Astrocyte (in vitro differentiated cells and primary cell): ENCODE results near the gene NCLN. TPM values are rescaled to one million over a fixed set of nuclear protein-coding genes. Genes with fewer than 3 reads are reported as not detected.
A peak's percentile ranks its signal among the peaks of the same experiment; 100 is the strongest.

ENCODE experiments used
- DNase-seq: peaks from one replicate; pipeline ENCODE4 v3.0.0-alpha.2; 2010; ENCODE audit warnings: low read depth
- FAIRE-seq: peaks from 2 replicates; lab custom pipeline; 2011; peaks lifted over from hg19 to GRCh38; lab: Jason Lieb, UNC
- H2AFZ ChIP-seq: 2 replicates; pipeline ENCODE4 v1.6.0; 2012; ENCODE audit warnings: low read depth, low read length, inconsistent platforms
- H3K27ac ChIP-seq: 2 replicates; pipeline ENCODE4 v1.5.1; 2011; ENCODE audit warnings: low read depth, low read length, inconsistent platforms
- H3K27me3 ChIP-seq: 2 replicates; pipeline ENCODE4 v1.6.0; 2011; ENCODE audit warnings: low read length, inconsistent platforms; ENCODE audit not compliant: insufficient read depth
- H3K36me3 ChIP-seq: 2 replicates; pipeline ENCODE4 v1.5.1; 2011; ENCODE audit warnings: low read length, inconsistent platforms; ENCODE audit not compliant: insufficient read depth
- H3K4me1 ChIP-seq: 2 replicates; pipeline ENCODE4 v1.5.1; 2011; ENCODE audit warnings: low read length, inconsistent platforms; ENCODE audit not compliant: insufficient read depth
- H3K4me2 ChIP-seq: 2 replicates; pipeline ENCODE4 v1.6.0; 2012; ENCODE audit warnings: low read length, inconsistent platforms
- H3K4me3 ChIP-seq: 2 replicates; pipeline ENCODE4 v1.5.1; 2011; ENCODE audit warnings: low read depth, mild to moderate bottlenecking, low read length, inconsistent platforms; ENCODE audit not compliant: insufficient read depth
- H3K79me2 ChIP-seq: 2 replicates; pipeline ENCODE4 v1.6.0; 2012; ENCODE audit warnings: mild to moderate bottlenecking, low read length, inconsistent platforms; ENCODE audit not compliant: insufficient read depth
- H3K9ac ChIP-seq: 2 replicates; pipeline ENCODE4 v1.6.0; 2012; ENCODE audit warnings: mild to moderate bottlenecking, low read length, inconsistent platforms
- H3K9me3 ChIP-seq: 2 replicates; pipeline ENCODE4 v1.5.1; 2012; ENCODE audit warnings: low read depth, mild to moderate bottlenecking, low read length, inconsistent platforms; ENCODE audit not compliant: insufficient read depth
- H4K20me1 ChIP-seq: 2 replicates; pipeline ENCODE4 v1.6.0; 2012; ENCODE audit warnings: low read length, inconsistent platforms; ENCODE audit not compliant: insufficient read depth
- H3K27ac Mint-ChIP-seq: one replicate; pipeline ENCODE4 v1.8.0; 2021; ENCODE audit warnings: mild to moderate bottlenecking, mixed read lengths; ENCODE audit not compliant: unreplicated experiment
- H3K27me3 Mint-ChIP-seq: one replicate; pipeline ENCODE4 v1.8.0; 2021; ENCODE audit warnings: low read depth, mixed read lengths; ENCODE audit not compliant: unreplicated experiment
- H3K36me3 Mint-ChIP-seq: one replicate; pipeline ENCODE4 v1.8.0; 2021; ENCODE audit warnings: low read depth, mixed read lengths; ENCODE audit not compliant: unreplicated experiment
- H3K4me1 Mint-ChIP-seq: one replicate; pipeline ENCODE4 v1.8.0; 2021; ENCODE audit warnings: low read depth, mixed read lengths; ENCODE audit not compliant: unreplicated experiment
- H3K4me3 Mint-ChIP-seq: one replicate; pipeline ENCODE4 v1.8.0; 2021; ENCODE audit warnings: mild to moderate bottlenecking, moderate library complexity, mixed read lengths; ENCODE audit not compliant: unreplicated experiment
- H3K9me3 Mint-ChIP-seq: one replicate; pipeline ENCODE4 v1.8.0; 2021; ENCODE audit warnings: mild to moderate bottlenecking, mixed read lengths; ENCODE audit not compliant: unreplicated experiment
- CTCF ChIP-seq: IDR thresholded peaks from 2 replicates; pipeline ENCODE4 v1.5.1; 2011; ENCODE audit warnings: low read depth, mild to moderate bottlenecking, inconsistent platforms, low read length, moderate library complexity; ENCODE audit not compliant: insufficient read depth
- EZH2 ChIP-seq: IDR thresholded peaks from 2 replicates; pipeline ENCODE4 v1.6.1; 2012; ENCODE audit warnings: mild to moderate bottlenecking, low read length, inconsistent platforms; ENCODE audit not compliant: insufficient read depth
- total RNA-seq: library from RNA; stranded (reverse); gene quantifications from 2 replicates; pipeline ENCODE4 v1.2.1, GENCODE V29; 2021

The NCLN gene
- total RNA-seq, 1 donor from 2014 or later: 95.8 TPM

- Mint-ChIP-seq H3K9me3 (peaks cover 5% of the 10 kb centered on the region), H3K27me3 (peaks cover 22% of the 10 kb centered on the region), H3K4me3 (no peak overlapping the region), H3K36me3 (no peaks in the 10 kb centered on the region), H3K4me1 (peaks cover 4% of the 10 kb centered on the region), H3K27ac (no peak overlapping the region)
- Histone ChIP-seq H3K9ac (no peak overlapping the region), H3K4me3 (no peak overlapping the region), H3K27ac (no peak overlapping the region), H3K27me3 (no peaks in the 10 kb centered on the region), H2AFZ (peak overlapping the region; percentile 26), H3K36me3 (no peaks in the 10 kb centered on the region), H3K9me3 (no peaks in the 10 kb centered on the region), H3K79me2 (no peaks in the 10 kb centered on the region), H3K4me2 (no peak overlapping the region), H4K20me1 (no peaks in the 10 kb centered on the region), H3K4me1 (no peaks in the 10 kb centered on the region)
- FAIRE-seq (no peak), DNase-seq (no peak)
- no peak for TF ChIP-seq EZH2
- peak; percentile 88 for TF ChIP-seq CTCF
These were observed 22.4 kb upstream of the NCLN start for GRCh38 chr19:3163230-3163886.

DNA sequence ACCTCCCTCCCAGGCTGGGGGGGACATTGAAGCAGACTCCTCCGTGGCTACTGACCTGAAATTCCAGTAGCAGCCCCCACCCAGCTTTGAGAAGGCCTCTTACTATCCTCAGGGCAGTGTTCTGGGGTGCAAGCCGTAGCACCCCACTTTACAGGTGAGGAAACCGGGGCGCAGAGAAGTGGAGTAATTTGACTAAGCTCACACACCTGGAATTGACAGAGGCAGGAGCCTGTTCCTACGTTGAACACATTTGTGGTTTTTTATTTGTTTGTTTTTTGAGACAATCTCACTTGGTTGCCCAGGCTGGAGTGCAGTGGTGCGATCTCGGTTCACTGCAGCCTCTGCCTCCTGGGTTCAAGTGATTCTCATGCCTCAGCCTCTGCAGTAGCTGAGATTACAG, 21.8 kb upstream of the NCLN start:
- H2AFZ ChIP-seq: no peak overlapping the region
- no peaks in the 10 kb centered on the region for H3K36me3 ChIP-seq
- no peaks in the 10 kb centered on the region for H3K79me2 ChIP-seq
- DNase-seq (no peak), FAIRE-seq (no peak)
- H3K4me1 ChIP-seq: no peaks in the 10 kb centered on the region
- Mint-ChIP-seq H3K4me3 (no peak overlapping the region), H3K9me3 (peaks cover 5% of the 10 kb centered on the region), H3K27me3 (peaks cover 22% of the 10 kb centered on the region), H3K27ac (no peak overlapping the region), H3K36me3 (no peaks in the 10 kb centered on the region), H3K4me1 (peaks cover 4% of the 10 kb centered on the region)
- H4K20me1 ChIP-seq: no peaks in the 10 kb centered on the region
- H3K4me2 ChIP-seq: no peak overlapping the region
- H3K4me3 ChIP-seq: no peak overlapping the region
- H3K9ac ChIP-seq: no peak overlapping the region
- H3K27ac ChIP-seq: no peak overlapping the region
- TF ChIP-seq CTCF (no peak), EZH2 (no peak)
- no peaks in the 10 kb centered on the region for H3K27me3 ChIP-seq
- no peaks in the 10 kb centered on the region for H3K9me3 ChIP-seq

GRCh38 chr19:3167533-3168272, 18.0 kb upstream of the NCLN start:
- Histone ChIP-seq H3K9me3 (no peaks in the 10 kb centered on the region), H3K4me1 (no peaks in the 10 kb centered on the region), H4K20me1 (no peaks in the 10 kb centered on the region), H3K27ac (no peak overlapping the region), H3K4me2 (no peak overlapping the region), H2AFZ (no peak overlapping the region), H3K4me3 (no peak overlapping the region), H3K36me3 (no peaks in the 10 kb centered on the region), H3K9ac (no peak overlapping the region), H3K27me3 (no peaks in the 10 kb centered on the region), H3K79me2 (no peaks in the 10 kb centered on the region)
- Mint-ChIP-seq H3K27me3 (peaks cover 37% of the 10 kb centered on the region), H3K36me3 (no peaks in the 10 kb centered on the region), H3K4me3 (no peak overlapping the region), H3K27ac (no peak overlapping the region), H3K9me3 (no peaks in the 10 kb centered on the region), H3K4me1 (no peaks in the 10 kb centered on the region)
- DNase-seq: no peak
- TF ChIP-seq CTCF: no peak
- no peak for FAIRE-seq
